HepG2 (cell line): Measurements from ENCODE around the gene GSTCD. TPM values are rescaled to one million over a fixed set of nuclear protein-coding genes. Genes with fewer than 3 reads are reported as not detected.
A peak's percentile ranks its signal among the peaks of the same experiment; 100 is the strongest.

Source experiments
- ATF4 ChIP-seq, 2 experiments: fragments of 450-650 bp in 1 of 2; sonication (generic) in 1 of 2; formaldehyde crosslinking; IDR thresholded peaks; 2 replicates each; pipeline versions ENCODE4 v1.5.0 to v1.8.0; 2020 to 2022; ENCODE audit warnings: mild to moderate bottlenecking in 1 of 2, missing genetic modification reagents in 1 of 2
- ATF7 ChIP-seq, 2 experiments: fragments of 450-650 bp in 1 of 2; sonication (generic) in 1 of 2; formaldehyde crosslinking in 1 of 2; IDR thresholded peaks; 2 replicates each; pipeline versions ENCODE4 v1.4.0 to v1.6.1; 2016 to 2020; ENCODE audit warnings: antibody characterized with exemption in 1 of 2, mild to moderate bottlenecking in 1 of 2, missing genetic modification reagents in 1 of 2
- CENPX ChIP-seq: sonication (generic); formaldehyde crosslinking; IDR thresholded peaks from 2 replicates; pipeline ENCODE4 v1.9.0; 2021; ENCODE audit warnings: mild to moderate bottlenecking, missing genetic modification reagents, moderate library complexity
- HDAC1 ChIP-seq: sonication (generic); formaldehyde crosslinking; IDR thresholded peaks from 2 replicates; pipeline ENCODE4 v1.5.1; 2020; ENCODE audit warnings: mild to moderate bottlenecking, missing genetic modification reagents
- KDM6A ChIP-seq: IDR thresholded peaks from 2 replicates; pipeline ENCODE4 v1.6.1; 2016; ENCODE audit warnings: low read depth
- LRRFIP1 ChIP-seq: sonication (generic); formaldehyde crosslinking; conservative IDR thresholded peaks from 2 replicates; pipeline ENCODE4 v1.4.0; 2020; ENCODE audit warnings: missing genetic modification reagents
- NKX3-1 ChIP-seq: sonication (generic); formaldehyde crosslinking; IDR thresholded peaks from 2 replicates; pipeline ENCODE4 v1.5.0; 2020; ENCODE audit warnings: missing genetic modification reagents
- RELA ChIP-seq: sonication (generic); formaldehyde crosslinking; IDR thresholded peaks from 2 replicates; pipeline ENCODE4 v1.4.0; 2020; ENCODE audit warnings: missing genetic modification reagents
- SKI ChIP-seq: fragments of 450-650 bp; IDR thresholded peaks from one replicate; pipeline ENCODE4 v1.6.1; 2018; ENCODE audit warnings: mild to moderate bottlenecking; ENCODE audit not compliant: partially characterized antibody
- TEAD2 ChIP-seq: sonication (generic); formaldehyde crosslinking; IDR thresholded peaks from 2 replicates; pipeline ENCODE4 v1.9.0; 2021; ENCODE audit warnings: missing genetic modification reagents
- TFDP2 ChIP-seq: sonication (generic); formaldehyde crosslinking; IDR thresholded peaks from 2 replicates; pipeline ENCODE4 v1.4.0; 2020; ENCODE audit warnings: missing genetic modification reagents
- TRAFD1 ChIP-seq: sonication (generic); formaldehyde crosslinking; IDR thresholded peaks from 2 replicates; pipeline ENCODE4 v1.5.1; 2020; ENCODE audit warnings: missing genetic modification reagents, mild to moderate bottlenecking, borderline replicate concordance
- ZFP37 ChIP-seq: sonication (generic); formaldehyde crosslinking; IDR thresholded peaks from 2 replicates; pipeline ENCODE4 v1.4.0; 2020; ENCODE audit warnings: missing genetic modification reagents, borderline replicate concordance
- ZNF20 ChIP-seq: sonication (generic); formaldehyde crosslinking; IDR thresholded peaks from 2 replicates; pipeline ENCODE4 v1.4.0; 2020; ENCODE audit warnings: mild to moderate bottlenecking, moderate library complexity, missing genetic modification reagents
- ZNF24 ChIP-seq: fragments of 450-650 bp; IDR thresholded peaks from 2 replicates; pipeline ENCODE4 v1.6.1; 2017; ENCODE audit warnings: antibody characterized with exemption, mild to moderate bottlenecking
- ZNF589 ChIP-seq: sonication (generic); formaldehyde crosslinking; conservative IDR thresholded peaks from 2 replicates; pipeline ENCODE4 v1.8.0; 2022; ENCODE audit warnings: mild to moderate bottlenecking, moderate library complexity, missing genetic modification reagents
- ZNF800 ChIP-seq: sonication (generic); formaldehyde crosslinking; IDR thresholded peaks from 2 replicates; pipeline ENCODE4 v1.4.0; 2020; ENCODE audit warnings: missing genetic modification reagents
- ZSCAN5A ChIP-seq: sonication (generic); formaldehyde crosslinking; IDR thresholded peaks from 2 replicates; pipeline ENCODE4 v1.8.0; 2022; ENCODE audit warnings: mild to moderate bottlenecking, missing genetic modification reagents, borderline replicate concordance
- polyA plus RNA-seq, 8 experiments: library from polyadenylated mRNA; depleted of rRNA in 3 of 8; stranded (reverse) in 7 of 8; unstranded in 1 of 8; fragments of >200 nt; fragmentation: Illumina TruSeq in 4 of 8; extraction: Trizol in 4 of 8; gene quantifications; 2 replicates each; pipeline versions ENCODE4 v1.2.1 to v1.2.3, GENCODE V29; 2011 to 2016; ENCODE audit warnings: low read depth in 4 of 8, missing spikeins in 1 of 8, mixed read lengths in 1 of 8; ENCODE audit not compliant: insufficient read depth in 1 of 8
- total RNA-seq, 5 experiments: library from RNA; depleted of rRNA; stranded (reverse); fragments of >200 nt; fragmentation: Illumina TruSeq; extraction: Trizol; gene quantifications; 2 replicates each; pipeline ENCODE4 v1.2.3, GENCODE V29; 2016; ENCODE audit warnings: low read depth in 1 of 5

GSTCD gene
- total and polyA plus RNA-seq, 2 of the 13 experiments (the other 11 are each of a cell fraction or from before 2014, with no cell fraction given) = 7.9 to 30.8 TPM

- peak; percentile 97 for TF ChIP-seq TFDP2
- peak; percentile 80 for TF ChIP-seq ZNF24
- no peak for TF ChIP-seq TRAFD1 (CRISPR knock-in tag)
- peak in 1 of 2 experiments; percentile 85; a peak in 2 of 4 replicates for TF ChIP-seq ATF4 (CRISPR knock-in tag; IDR thresholded peaks at IDR 0.05)
- TF ChIP-seq TEAD2 = no peak
- peak; percentile 99 for TF ChIP-seq ZNF589 (CRISPR knock-in tag)
- TF ChIP-seq SKI = peak; percentile 77
- peak; percentile 60; the same call in 1 of the 2 replicates for TF ChIP-seq RELA
- no peak for TF ChIP-seq ZNF800 (CRISPR knock-in tag)
- 0 out of 2 replicates have a peak, but pooled peaks have one; percentile 50 for TF ChIP-seq ZFP37
- peak; percentile 98; the same call in 1 of the 2 replicates for TF ChIP-seq ZSCAN5A (CRISPR knock-in tag)
- TF ChIP-seq ATF7 (IDR thresholded peaks at IDR 0.05) = peak; percentile 39
- peak; percentile 95 for TF ChIP-seq ATF7 (CRISPR knock-in tag; IDR thresholded peaks at IDR 0.05)
- TF ChIP-seq LRRFIP1 (CRISPR knock-in tag) = no peak
- TF ChIP-seq NKX3-1 = no peak; the same call in 1 of the 2 replicates
- no peak for TF ChIP-seq KDM6A (CRISPR knock-in tag)
- peak; percentile 100 for TF ChIP-seq HDAC1
- no peak for TF ChIP-seq ZNF20 (CRISPR knock-in tag)
- no peak for TF ChIP-seq CENPX (CRISPR knock-in tag)
Measured at GRCh38 chr4:105708181-105709080, at the start of gene GSTCD, which contains the start of gene INTS12 (continued).
